Right forelimb (tissue), 1 donor: ENCODE measurements around the gene OR2H2.

ENCODE experiments used
- DNase-seq: peaks from one replicate; pipeline ENCODE4 v3.0.0-alpha.2; 2018

Gene OR2H2

GRCh38 chr6:29593199-29593855, 8.4 kb downstream of the OR2H2 start:
- no peak for DNase-seq

- no peak for DNase-seq
These were observed 11.5 kb downstream of the OR2H2 start for GRCh38 chr6:29596381-29596900.

- no peak for DNase-seq
These were observed 12.3 kb downstream of the OR2H2 start for GRCh38 chr6:29597184-29597583.

- no peak for DNase-seq
These were observed 13.3 kb downstream of the OR2H2 start for GRCh38 chr6:29598172-29598747.

GRCh38 chr6:29602564-29603361, 17.8 kb downstream of the OR2H2 start:
- no peak for DNase-seq

- DNase-seq, result no peak
These were observed 18.5 kb downstream of the OR2H2 start for GRCh38 chr6:29603456-29603855.

GRCh38 chr6:29603930-29604329, 19.0 kb downstream of the OR2H2 start:
- no peak for DNase-seq

GRCh38 chr6:29608131-29608530, 23.2 kb downstream of the OR2H2 start:
- DNase-seq, result no peak

GRCh38 chr6:29610540-29610939, 25.6 kb downstream of the OR2H2 start:
- DNase-seq, result no peak

GRCh38 chr6:29611426-29611825, 26.5 kb downstream of the OR2H2 start:
- no peak for DNase-seq

- no peak for DNase-seq
These were observed 33.0 kb downstream of the OR2H2 start for GRCh38 chr6:29617782-29618554.

GRCh38 chr6:29619578-29620160, 34.7 kb downstream of the OR2H2 start:
- DNase-seq, result no peak

- no peak for DNase-seq
These were observed 35.7 kb downstream of the OR2H2 start for GRCh38 chr6:29620630-29621029.

GRCh38 chr6:29624520-29624961, 39.6 kb downstream of the OR2H2 start:
- no peak for DNase-seq

GRCh38 chr6:29625337-29625930, 40.5 kb downstream of the OR2H2 start:
- DNase-seq, result no peak

- DNase-seq, result no peak
These were observed 42.2 kb downstream of the OR2H2 start for GRCh38 chr6:29626948-29627754.

GRCh38 chr6:29627755-29628418, 43.0 kb downstream of the OR2H2 start:
- peak; percentile 89 for DNase-seq

- peak; percentile 80 for DNase-seq
These were observed 43.7 kb downstream of the OR2H2 start for GRCh38 chr6:29628419-29629281.

GRCh38 chr6:29629571-29629970, 44.6 kb downstream of the OR2H2 start:
- no peak for DNase-seq

- DNase-seq, result no peak
These were observed 45.4 kb downstream of the OR2H2 start for GRCh38 chr6:29630315-29630714.
